Stimulated activated CD4-positive, alpha-beta T cell treated with anti-CD3 and anti-CD28 coated beads, TNF-alpha, amount 100 ng/mL, for 1 hour (primary cell): ENCODE measurements around the gene LEMD1.

Experiments used
- DNase-seq, 3 donors: peaks; one replicate each; pipeline ENCODE4 v3.0.0-alpha.2; 2020; ENCODE audit warnings: low read depth in 3 of 3, low spot score in 1 of 3

The LEMD1 gene, protein sequence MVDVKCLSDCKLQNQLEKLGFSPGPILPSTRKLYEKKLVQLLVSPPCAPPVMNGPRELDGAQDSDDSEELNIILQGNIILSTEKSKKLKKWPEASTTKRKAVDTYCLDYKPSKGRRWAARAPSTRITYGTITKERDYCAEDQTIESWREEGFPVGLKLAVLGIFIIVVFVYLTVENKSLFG

DNA sequence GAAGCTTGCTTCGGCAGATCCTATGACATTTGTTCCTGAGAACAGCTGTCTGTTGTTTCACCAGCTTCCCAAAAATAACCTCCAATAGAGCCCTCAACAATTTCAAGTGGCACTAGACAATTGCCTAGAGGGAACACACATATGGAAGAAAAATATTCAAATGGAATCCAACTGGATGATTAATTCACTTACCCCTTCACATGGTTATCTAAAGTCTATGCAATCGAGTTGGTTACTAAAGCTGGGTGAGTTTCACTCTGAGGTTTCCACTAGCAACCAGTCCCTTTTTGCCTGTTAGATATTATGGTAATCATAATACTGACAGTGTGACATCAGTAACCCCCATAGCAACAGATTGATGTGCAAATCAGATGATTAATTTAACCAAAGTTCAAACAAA lies at the start of gene LEMD1:
Gene LEMD1, minus strand, starts transcription at position 259 of the 400 bp plus-strand sequence. CDS start 1,520 bp downstream, outside the sequence.
- DNase-seq, result no peak

DNA sequence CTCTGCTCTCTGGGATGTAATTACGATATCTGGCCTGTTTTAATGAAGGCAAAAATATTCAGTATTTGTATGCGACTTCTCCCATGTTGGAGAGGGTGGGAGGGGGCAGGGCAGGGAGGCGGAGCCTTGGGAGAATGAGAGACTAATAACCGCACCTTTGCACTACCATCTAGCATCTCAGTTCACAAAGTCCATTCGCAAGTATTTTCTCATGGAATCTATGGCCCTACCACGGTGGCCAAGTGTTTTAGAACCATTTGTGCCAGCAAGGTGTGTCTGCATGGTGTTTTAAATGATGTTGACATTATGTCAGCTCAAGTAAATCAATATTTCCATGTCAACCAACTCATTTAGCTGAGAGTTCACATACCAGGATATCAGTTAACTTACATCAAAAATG lies 48.3 kb upstream of the LEMD1 start:
- no peak for DNase-seq

GRCh38 chr1:205466595-205467220 lies 44.9 kb upstream of the LEMD1 start:
- DNase-seq, result no peak

DNA sequence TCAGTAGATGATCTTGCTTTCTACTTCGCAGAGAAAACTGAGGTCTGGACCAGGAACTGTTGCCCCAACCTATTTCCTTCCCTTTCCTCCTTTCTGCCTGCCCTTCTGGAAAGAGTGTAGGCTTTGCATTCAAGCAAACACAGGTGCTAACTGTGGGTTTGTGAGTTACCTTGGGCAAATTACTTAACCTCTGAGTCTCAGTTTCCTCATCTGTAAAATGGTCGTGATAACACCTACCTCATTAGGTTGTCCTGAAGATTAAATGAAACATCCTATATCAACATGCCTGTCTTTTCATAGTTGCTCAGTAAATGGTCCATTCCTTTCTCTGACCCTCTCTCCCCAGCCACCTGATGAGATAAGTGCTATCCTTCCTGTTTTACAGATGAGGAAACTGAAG lies 43.5 kb upstream of the LEMD1 start:
- DNase-seq, result no peak

GRCh38 chr1:205458777-205459566 lies 37.1 kb upstream of the LEMD1 start:
- DNase-seq, result no peak

DNA sequence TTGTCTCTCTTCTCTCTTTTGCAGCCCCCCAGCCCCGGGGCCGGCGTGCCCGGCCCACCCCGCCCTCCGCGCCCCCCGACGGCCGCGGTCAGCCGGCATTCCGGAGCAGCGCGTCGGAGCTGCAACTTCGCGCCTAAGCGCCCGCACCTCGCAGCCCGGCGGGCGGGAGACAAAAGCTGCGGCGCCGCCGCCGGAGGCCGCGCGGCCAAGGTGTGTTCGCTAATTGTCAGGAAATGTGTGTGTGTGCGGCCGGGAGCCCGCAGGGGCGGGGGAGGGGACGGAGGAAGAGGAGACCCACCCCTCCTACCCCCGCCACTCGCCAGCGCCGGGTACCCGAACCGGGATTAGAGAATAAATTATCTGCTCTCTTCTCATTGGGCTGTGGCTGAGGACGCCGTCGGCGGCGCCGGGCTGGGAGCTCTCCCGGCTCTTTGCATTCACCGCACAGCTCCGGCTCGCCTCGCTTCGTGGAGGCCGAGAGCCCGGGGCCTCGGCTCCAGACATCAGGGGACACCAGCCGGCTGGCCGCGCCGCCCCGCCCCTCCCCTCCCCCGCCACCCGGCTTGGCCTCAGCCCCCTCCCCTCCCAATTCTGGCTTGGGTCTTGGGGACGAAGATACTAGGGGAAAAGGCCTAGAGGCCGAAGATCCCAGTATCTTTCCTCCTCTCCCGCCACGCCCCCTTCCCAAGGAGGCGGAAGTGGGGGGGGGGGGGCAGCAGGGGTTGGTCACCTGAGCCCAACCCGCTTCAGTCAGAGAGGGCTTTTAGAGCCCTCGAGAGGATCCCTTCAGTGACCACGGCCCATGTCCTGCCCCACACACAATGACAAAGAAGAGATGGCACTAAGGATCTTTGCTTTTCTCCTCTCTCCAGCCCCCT lies 35.3 kb upstream of the LEMD1 start:
- no peak for DNase-seq

GRCh38 chr1:205456383-205456867 lies 34.6 kb upstream of the LEMD1 start:
- DNase-seq, result no peak

DNA sequence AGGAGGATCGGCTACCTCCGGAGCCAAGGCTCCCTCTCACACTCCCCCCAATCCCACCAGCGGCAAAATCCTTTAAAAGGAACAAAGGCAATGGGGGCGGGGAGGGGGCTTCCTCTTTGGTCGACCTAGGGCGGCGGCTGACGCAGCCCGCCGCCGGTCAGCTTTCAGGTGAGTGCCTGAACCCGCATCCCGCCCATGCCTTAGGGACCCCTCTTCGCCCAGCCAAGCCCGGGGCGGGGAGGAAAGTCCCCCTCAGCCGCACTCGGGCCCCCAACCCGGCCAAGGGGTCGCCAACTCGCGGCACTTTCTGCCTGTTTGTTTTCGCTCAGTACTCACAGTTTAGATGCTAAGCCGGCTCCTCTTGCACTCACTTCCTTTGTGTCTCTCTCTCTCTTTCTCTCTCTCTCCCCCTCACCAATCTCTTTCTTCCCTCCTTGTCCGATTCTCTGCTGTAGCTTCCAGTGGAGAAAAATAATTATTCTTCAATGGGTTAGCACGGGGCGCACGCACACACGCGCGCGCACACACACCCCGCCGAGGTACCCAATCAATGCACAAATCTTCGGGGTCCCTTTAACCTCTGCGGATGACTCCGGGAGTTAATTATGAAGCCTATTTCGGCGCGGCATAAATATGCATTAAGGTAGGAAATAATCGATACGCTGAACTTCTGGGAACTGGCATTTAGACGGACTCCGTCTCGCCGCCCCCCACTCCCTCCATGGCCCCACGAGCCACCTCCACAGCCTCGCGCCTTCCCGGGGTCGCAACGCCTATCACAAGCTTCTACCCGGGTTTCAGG lies 33.9 kb upstream of the LEMD1 start, which contains the start of gene BLACAT1:
Gene BLACAT1, minus strand, starts transcription at position 465 of the 802 bp plus-strand sequence.
- DNase-seq, result no peak

DNA sequence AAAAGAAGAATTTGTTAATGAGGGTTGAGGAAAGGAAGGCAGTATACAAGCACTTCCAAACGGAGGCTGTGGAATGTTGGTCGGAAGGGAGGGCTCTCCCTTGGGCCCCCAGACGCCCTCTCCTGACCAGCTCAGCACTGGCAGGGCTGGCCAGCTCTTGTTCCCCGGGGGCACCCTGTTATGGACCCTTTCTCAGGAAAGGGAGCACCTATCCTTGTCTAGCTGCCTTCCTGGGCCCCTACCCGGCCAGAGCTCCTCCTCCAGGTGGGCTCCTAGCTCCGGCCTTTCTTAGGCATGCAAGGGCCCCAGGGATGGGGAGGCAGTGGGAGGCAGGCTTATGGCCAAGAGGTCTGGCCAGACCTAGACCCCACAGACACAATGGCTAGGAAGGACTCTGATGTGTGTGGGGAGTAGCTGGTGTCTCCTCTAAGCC lies 33.1 kb upstream of the LEMD1 start:
- DNase-seq, result no peak

- no peak for DNase-seq
Measured at GRCh38 chr1:205453466-205453865, 31.6 kb upstream of the LEMD1 start.

GRCh38 chr1:205452933-205453332 lies 31.1 kb upstream of the LEMD1 start:
- DNase-seq, result no peak

DNA sequence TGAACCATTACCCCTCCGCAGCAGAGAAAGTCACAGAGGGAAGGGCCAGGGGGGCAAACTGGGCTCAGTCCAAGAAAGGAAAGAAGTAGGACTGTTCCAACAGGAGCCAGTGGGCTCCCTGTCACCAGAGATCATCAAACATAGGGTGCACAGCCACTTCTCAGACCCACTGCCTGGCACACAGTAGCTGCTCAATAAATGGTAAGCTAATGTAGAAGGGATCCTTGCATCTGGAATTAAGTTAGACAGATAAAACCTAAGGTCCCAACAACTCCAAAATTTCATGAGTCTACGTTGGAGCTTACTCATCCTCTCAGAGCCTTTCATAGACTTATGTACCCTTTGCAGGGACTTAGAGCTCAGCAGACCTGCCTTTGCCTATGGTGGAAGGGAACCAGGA lies 30.5 kb upstream of the LEMD1 start:
- DNase-seq, result no peak

GRCh38 chr1:205451759-205452164 lies 29.9 kb upstream of the LEMD1 start:
- no peak for DNase-seq

DNA sequence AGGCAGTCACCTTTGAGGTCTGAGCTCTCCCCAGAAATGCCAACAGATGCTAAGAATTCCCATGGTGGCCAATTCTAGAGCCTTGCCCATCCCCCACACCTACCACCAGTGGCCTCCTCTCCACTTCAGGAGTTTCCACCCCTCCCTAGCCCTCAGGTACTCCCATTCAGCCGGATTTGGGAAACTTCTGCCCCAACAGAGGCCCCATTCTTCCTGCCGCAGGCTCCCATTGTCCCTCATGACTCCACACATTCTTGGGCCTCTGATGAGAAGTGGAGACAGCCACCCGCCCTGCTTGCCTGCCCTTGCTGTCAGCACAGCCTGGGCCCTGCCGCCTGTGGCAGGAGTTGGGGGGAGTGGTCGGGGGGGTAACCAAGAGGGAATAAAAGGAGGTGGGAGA lies 29.3 kb upstream of the LEMD1 start:
- DNase-seq, result no peak

- DNase-seq, result no peak
Measured at GRCh38 chr1:205450448-205450847, 28.6 kb upstream of the LEMD1 start.

DNA sequence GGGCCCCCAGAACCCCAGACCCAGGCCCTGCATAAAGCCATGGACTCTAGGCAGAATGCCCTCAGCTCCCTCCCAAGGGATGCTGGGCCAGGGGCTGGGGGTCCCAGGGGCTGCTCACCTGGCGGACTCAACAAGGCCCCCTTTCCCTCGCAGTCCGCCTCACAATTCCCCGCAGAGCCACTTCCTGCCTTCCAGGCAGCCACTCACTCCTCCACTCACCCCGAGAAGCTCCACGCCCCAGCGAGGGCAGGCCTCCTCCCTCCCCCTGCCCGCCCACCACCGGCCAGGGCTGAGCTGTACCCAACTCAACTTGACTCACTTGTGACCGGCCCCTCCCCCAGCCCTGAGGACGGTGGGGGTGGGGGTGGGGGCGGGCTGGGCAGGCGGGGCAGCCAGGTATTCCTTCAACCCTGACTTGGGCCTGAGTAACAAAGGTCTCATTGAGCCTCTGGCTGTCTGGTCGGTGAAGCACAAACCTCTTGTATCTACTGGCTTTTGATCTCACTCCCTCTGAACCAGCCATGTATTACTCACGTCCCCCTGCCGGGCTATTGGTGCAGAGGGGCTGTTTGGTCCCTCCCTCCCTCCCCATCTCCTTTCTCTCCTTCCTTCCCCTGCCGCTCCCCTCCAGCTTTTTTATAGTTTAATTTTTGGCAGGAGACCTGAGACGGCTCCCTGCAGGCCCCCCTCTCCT lies 28.0 kb upstream of the LEMD1 start:
- no peak for DNase-seq

GRCh38 chr1:205449254-205449749 lies 27.4 kb upstream of the LEMD1 start:
- no peak for DNase-seq

DNA sequence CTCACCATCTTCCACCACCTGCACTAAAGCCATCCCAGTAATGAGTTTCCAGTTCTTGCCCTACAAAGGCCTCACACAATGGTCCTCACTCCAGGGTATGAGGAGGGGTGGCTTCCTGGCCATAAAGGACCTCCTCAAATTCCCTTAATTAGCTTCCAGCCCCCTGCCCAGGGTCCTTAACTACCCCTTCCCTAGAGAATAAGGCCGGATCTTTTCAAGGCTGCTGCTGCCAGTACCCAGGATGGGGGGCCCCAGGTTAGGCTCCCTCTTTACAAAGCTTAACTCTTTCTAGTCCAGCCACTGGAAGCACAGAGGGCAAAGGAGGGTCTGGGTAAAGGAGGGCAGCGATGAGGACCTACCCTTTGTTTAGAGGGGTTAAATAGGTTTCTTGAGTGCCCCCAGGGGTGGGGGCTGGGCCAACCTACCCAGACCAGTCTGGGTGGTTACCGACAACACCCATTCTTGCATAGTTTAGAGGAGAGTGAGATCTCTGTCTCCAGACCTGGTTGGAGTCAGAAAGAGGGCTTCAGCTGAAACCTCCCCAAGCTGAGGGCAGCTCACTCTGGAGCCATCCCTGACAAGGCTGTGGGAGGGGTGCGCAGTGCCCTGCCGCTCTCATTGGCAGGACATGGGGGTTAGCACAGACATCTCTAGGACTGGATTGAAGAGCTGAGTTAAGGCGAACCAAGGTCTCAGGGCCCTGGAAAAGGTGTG lies 26.8 kb upstream of the LEMD1 start:
- no peak for DNase-seq
